ENCODE results near the gene CEP85. TPM values are rescaled to one million over a fixed set of nuclear protein-coding genes. Genes with fewer than 3 reads are reported as not detected.

CEP85 gene
- total RNA-seq, 1 donor from 2014 or later, result 16.4 TPM

DNA sequence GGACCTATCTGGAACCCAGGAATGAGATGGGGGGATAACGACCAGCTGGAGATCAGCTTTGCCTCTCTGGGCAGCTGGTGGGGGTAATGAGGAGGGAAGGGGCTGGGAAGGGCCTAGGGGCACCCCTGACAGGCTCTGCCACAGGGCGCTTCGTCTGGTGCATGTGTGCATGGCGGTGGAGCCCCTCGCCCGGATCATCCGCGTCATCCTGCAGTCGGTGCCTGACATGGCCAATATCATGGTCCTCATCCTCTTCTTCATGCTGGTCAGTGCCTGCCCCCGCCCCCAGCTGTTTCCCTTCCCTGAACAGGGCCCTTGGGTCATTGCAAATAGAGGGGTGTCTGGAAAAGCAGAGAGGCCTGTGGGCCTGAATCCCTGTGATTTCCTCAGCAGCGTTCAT, 36.2 kb upstream of the CEP85 start:
- TF ChIP-seq, protein P1, sequence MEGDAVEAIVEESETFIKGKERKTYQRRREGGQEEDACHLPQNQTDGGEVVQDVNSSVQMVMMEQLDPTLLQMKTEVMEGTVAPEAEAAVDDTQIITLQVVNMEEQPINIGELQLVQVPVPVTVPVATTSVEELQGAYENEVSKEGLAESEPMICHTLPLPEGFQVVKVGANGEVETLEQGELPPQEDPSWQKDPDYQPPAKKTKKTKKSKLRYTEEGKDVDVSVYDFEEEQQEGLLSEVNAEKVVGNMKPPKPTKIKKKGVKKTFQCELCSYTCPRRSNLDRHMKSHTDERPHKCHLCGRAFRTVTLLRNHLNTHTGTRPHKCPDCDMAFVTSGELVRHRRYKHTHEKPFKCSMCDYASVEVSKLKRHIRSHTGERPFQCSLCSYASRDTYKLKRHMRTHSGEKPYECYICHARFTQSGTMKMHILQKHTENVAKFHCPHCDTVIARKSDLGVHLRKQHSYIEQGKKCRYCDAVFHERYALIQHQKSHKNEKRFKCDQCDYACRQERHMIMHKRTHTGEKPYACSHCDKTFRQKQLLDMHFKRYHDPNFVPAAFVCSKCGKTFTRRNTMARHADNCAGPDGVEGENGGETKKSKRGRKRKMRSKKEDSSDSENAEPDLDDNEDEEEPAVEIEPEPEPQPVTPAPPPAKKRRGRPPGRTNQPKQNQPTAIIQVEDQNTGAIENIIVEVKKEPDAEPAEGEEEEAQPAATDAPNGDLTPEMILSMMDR (IDR thresholded peaks at IDR 0.05), result no peak
- CTCF ChIA-PET, result no interaction called here
- H3K4me3 Mint-ChIP-seq, result no peak overlapping the region
- ATAC-seq (ENCODE audit: low read depth) (no peak), DNase-seq (no peak)
- POLR2A ChIA-PET, result no interaction called here
- intact Hi-C loops (cut with micrococcal nuclease), result no loop called here
- H3K27me3 Mint-ChIP-seq, result peaks cover 3% of the 10 kb centered on the region
- no peak overlapping the region for H3K27ac Mint-ChIP-seq
- H3K4me1 Mint-ChIP-seq, result no peaks in the 10 kb centered on the region
- H3K9me3 Mint-ChIP-seq, result no peaks in the 10 kb centered on the region
- no peaks in the 10 kb centered on the region for H3K36me3 Mint-ChIP-seq (ENCODE audit: low read depth)

GRCh38 chr1:26200413-26200812, 33.6 kb upstream of the CEP85 start:
- TF ChIP-seq, protein P1 (IDR thresholded peaks at IDR 0.05), result no peak
- H3K27ac Mint-ChIP-seq, result no peak overlapping the region
- DNase-seq (no peak), ATAC-seq (ENCODE audit: low read depth) (no peak)
- no peaks in the 10 kb centered on the region for H3K4me1 Mint-ChIP-seq
- ChIA-PET POLR2A (no interaction called here), CTCF (no interaction called here)
- H3K9me3 Mint-ChIP-seq, result no peaks in the 10 kb centered on the region
- H3K4me3 Mint-ChIP-seq, result no peak overlapping the region
- H3K36me3 Mint-ChIP-seq (ENCODE audit: low read depth), result no peaks in the 10 kb centered on the region
- intact Hi-C loops (cut with micrococcal nuclease), result no loop called here
- H3K27me3 Mint-ChIP-seq, result peaks cover 17% of the 10 kb centered on the region

DNA sequence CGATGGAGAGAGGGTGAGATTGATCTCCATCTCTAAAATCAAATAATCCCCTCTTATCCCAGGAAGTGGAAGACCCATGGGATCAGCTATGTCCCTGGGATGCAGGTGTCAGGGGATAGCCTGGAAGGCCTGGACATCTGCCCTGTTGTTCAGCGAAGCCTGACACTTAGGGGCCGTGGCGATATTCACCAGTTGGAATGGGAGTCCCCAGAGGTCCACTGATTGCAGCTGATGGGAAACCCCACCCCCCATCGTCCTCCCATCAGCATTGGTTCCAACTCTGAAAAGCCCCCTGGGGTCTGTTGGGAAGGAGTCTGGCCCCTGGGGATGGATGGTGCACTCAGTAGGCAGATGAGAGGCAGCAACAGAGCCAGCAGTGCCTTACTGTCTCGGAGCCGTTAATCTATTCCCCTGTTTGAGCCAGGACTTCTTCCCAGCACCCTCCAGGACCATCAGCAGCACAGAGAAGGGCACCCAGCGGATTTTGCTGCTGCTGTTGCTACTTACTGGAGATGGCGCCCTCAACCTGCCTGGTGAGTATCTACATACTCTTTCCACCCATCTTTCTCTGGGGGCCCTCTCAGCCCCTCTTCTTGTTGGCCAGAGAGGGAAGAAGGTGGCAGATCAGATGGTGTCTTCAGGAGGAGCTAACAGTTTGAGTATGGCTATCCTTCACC, 30.2 kb upstream of the CEP85 start:
- DNase-seq (no peak), ATAC-seq (ENCODE audit: low read depth) (no peak)
- H3K4me1 Mint-ChIP-seq, result no peaks in the 10 kb centered on the region
- H3K9me3 Mint-ChIP-seq, result no peaks in the 10 kb centered on the region
- H3K27ac Mint-ChIP-seq, result no peak overlapping the region
- no peaks in the 10 kb centered on the region for H3K36me3 Mint-ChIP-seq (ENCODE audit: low read depth)
- TF ChIP-seq, protein P1 (IDR thresholded peaks at IDR 0.05), result no peak
- H3K27me3 Mint-ChIP-seq, result peaks cover 17% of the 10 kb centered on the region
- no peak overlapping the region for H3K4me3 Mint-ChIP-seq
- ChIA-PET POLR2A (no interaction called here), CTCF (interaction anchor here (0.9 to 1.4 kb wide), 3 partner anchors 28 to 117 kb away, joined by 3 read pairs; partner anchors contain the start of gene CEP85)
- intact Hi-C loops (cut with micrococcal nuclease), result no loop called here

DNA sequence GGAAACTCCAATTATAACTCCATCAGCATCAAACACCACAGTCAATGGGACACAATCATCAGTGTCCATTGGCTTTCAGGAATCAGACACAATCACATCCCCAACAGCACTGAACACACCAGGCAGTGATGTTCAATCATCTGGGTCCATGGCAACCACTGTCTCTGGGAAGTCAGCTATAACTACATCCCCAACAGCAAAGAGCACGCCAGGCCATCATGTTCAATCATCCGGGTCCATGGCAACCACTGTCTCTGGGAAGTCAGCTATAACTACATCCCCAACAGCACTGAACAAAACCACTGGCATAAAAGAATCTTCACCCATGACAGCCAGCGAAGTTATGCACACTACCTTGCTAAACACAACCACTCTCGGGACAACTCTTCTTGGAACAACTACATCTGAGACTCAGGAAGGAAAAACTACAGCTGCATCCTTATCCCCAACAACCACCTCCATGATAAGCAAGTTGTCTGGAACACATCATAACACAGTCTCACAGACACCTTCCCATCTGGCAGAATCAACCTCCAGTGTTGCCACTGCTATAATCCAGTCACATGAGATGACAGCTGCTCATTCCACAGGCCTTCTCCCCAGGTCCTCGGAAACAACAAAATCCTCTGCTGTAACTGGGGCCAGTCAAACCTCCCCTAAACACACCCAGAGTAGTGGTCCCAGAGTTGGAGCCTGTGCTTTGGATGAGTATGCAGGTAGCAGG, 23.7 kb upstream of the CEP85 start:
- ATAC-seq (ENCODE audit: low read depth) (no peak), DNase-seq (no peak)
- Mint-ChIP-seq H3K36me3 (ENCODE audit: low read depth) (no peaks in the 10 kb centered on the region), H3K9me3 (no peaks in the 10 kb centered on the region), H3K4me3 (no peak overlapping the region), H3K4me1 (no peaks in the 10 kb centered on the region), H3K27ac (no peak overlapping the region), H3K27me3 (peaks cover 3% of the 10 kb centered on the region)
- intact Hi-C loops (cut with micrococcal nuclease), result no loop called here
- TF ChIP-seq, protein P1 (IDR thresholded peaks at IDR 0.05), result no peak
- POLR2A ChIA-PET, result no interaction called here
- CTCF ChIA-PET, result no interaction called here

DNA sequence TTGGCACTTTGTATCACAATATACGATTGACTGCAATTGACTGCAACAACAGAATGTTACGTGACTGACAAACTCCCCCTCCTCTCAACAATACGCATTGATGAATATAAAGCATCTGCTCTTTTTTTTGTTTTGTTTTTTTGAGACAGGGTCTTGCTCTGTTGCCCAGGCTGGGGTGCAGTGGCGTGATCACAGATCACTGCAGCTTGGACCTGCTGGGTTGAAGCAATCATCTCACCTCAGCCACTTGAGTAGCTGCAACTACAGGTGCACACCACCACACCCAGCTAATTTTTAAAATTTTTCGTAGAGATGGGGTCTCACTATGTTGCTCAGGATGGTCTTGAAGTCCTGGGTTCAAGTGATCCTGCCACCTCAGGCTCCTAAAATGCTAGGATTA, 21.3 kb upstream of the CEP85 start:
- no peak overlapping the region for H3K27ac Mint-ChIP-seq
- ChIA-PET POLR2A (no interaction called here), CTCF (interaction anchor here (0.7 to 1.2 kb wide), 2 partner anchors 16 to 204 kb away, joined by 3 to 4 read pairs; no protein-coding TSS in a partner anchor)
- DNase-seq (no peak), ATAC-seq (ENCODE audit: low read depth) (no peak)
- TF ChIP-seq, protein P1 (IDR thresholded peaks at IDR 0.05), result no peak
- no peaks in the 10 kb centered on the region for H3K36me3 Mint-ChIP-seq (ENCODE audit: low read depth)
- H3K4me3 Mint-ChIP-seq, result no peak overlapping the region
- H3K27me3 Mint-ChIP-seq, result peaks cover 2% of the 10 kb centered on the region
- H3K4me1 Mint-ChIP-seq, result no peaks in the 10 kb centered on the region
- intact Hi-C loops (cut with micrococcal nuclease), result no loop called here
- no peaks in the 10 kb centered on the region for H3K9me3 Mint-ChIP-seq

Measured in activated B cell treated with CpG ODN at 0.5 μM for 24 hours (primary cell).